HCT116 (cell line): ENCODE data around the gene TMEM258. TPM values are rescaled to one million over a fixed set of nuclear protein-coding genes. Genes with fewer than 3 reads are reported as not detected.
A peak's percentile ranks its signal among the peaks of the same experiment; 100 is the strongest.

Experiments
- ATAC-seq: fragments of 200-7000 bp; cut with Tn5 transposase; 2 replicates; pipeline ENCODE4 v1.9.1; 2020; ENCODE audit warnings: mild to moderate bottlenecking, moderate library complexity
- BruUV-seq: library from RNA; stranded (reverse); fragments of 400-500 nt; replicated peaks from 2 replicates; lab custom pipeline; 2021; lab: Mats Ljungman, UMichigan
- CTCF ChIA-PET: fragments of 300-600 bp; sonication (Branson Sonifier 250); formaldehyde crosslinking; loops from one replicate; lab custom pipeline; 2021; ENCODE audit warnings: antibody characterized with exemption; lab: Charles Lee
- POLR2A ChIA-PET: fragments of 300-600, 350-600 bp; sonication (Branson Sonifier 250); formaldehyde crosslinking; loops from one replicate; lab custom pipeline; 2021; ENCODE audit warnings: antibody characterized with exemption; lab: Charles Lee
- RAD21 ChIA-PET, 2 experiments: fragments of 300-600 bp; sonication (Branson Sonifier 250); formaldehyde crosslinking; loops; one replicate each; lab custom pipeline; 2023; ENCODE audit warnings: low total read pairs in 2 of 2; ENCODE audit not compliant: uncharacterized antibody in 2 of 2, unreplicated experiment in 2 of 2, low non-redundant PET in 1 of 2; lab: Charles Lee
- DNase-seq: peaks from one replicate; pipeline ENCODE4 v3.0.0-alpha.2; 2010; ENCODE audit warnings: low read depth, low spot score
- H2AFZ ChIP-seq: fragments of 200-600 bp; shearing (Covaris generic), sonication (generic); 2 replicates; pipeline ENCODE4 v1.6.1; 2017; ENCODE audit warnings: low read depth, mixed run types, mixed read lengths, antibody characterized with exemption, low read length; ENCODE audit not compliant: poor library complexity, severe bottlenecking
- H3K27ac ChIP-seq: 2 replicates; pipeline ENCODE4 v1.5.1; 2012; ENCODE audit warnings: low read depth, low read length
- H3K27me3 ChIP-seq: fragments of 200-600 bp; sonication (generic); 2 replicates; pipeline ENCODE4 v1.6.1; 2016; ENCODE audit warnings: mixed run types, low read length, mixed read lengths; ENCODE audit not compliant: insufficient read depth
- H3K36me3 ChIP-seq, 2 experiments: fragments of 200-500 bp in 1 of 2; fragments of 200-600 bp in 1 of 2; sonication (Bioruptor generic) in 1 of 2; sonication (generic) in 1 of 2; 2 replicates each; pipeline versions ENCODE4 v1.5.1 to v1.6.1; 2014 to 2016; ENCODE audit warnings: low read length in 2 of 2, inconsistent platforms in 1 of 2, mixed read lengths in 1 of 2, mixed run types in 1 of 2; ENCODE audit not compliant: insufficient read depth in 2 of 2, control insufficient read depth in 1 of 2
- H3K4me1 ChIP-seq, 2 experiments: fragments of 200-600 bp in 1 of 2; sonication (generic) in 1 of 2; 2 replicates each; pipeline versions ENCODE4 v1.5.1 to v1.6.1; 2012 to 2017; ENCODE audit warnings: low read length in 2 of 2, inconsistent platforms in 1 of 2, mild to moderate bottlenecking in 1 of 2, mixed read lengths in 1 of 2, mixed run types in 1 of 2, moderate library complexity in 1 of 2; ENCODE audit not compliant: insufficient read depth in 2 of 2, control insufficient read depth in 1 of 2
- H3K4me2 ChIP-seq: fragments of 200-600 bp; sonication (generic); 2 replicates; pipeline ENCODE4 v1.6.1; 2017; ENCODE audit warnings: mixed run types, low read length, mixed read lengths
- H3K4me3 ChIP-seq, 2 experiments: fragments of 200-600 bp in 1 of 2; sonication (generic) in 1 of 2; replicated peaks in 1 of 2; 2 replicates each; pipeline ENCODE4 v1.5.1; 2011 to 2016; ENCODE audit warnings: low read length in 2 of 2, control low read depth in 1 of 2, low read depth in 1 of 2, mild to moderate bottlenecking in 1 of 2, mixed read lengths in 1 of 2, mixed run types in 1 of 2
- H3K79me2 ChIP-seq: fragments of 200-600 bp; sonication (generic); 2 replicates; pipeline ENCODE4 v1.6.1; 2017; ENCODE audit warnings: mild to moderate bottlenecking, mixed run types, low read length, moderate library complexity, mixed read lengths; ENCODE audit not compliant: insufficient read depth
- H3K9ac ChIP-seq: fragments of 200-600 bp; sonication (generic); 2 replicates; pipeline ENCODE4 v1.6.1; 2016; ENCODE audit warnings: low read length, mixed read lengths
- H3K9me2 ChIP-seq: fragments of 200-600 bp; sonication (generic), shearing (Covaris generic); 2 replicates; pipeline ENCODE4 v1.6.1; 2017; ENCODE audit warnings: mixed run types, mild to moderate bottlenecking, moderate library complexity; ENCODE audit not compliant: insufficient read depth
- H3K9me3 ChIP-seq, 2 experiments: fragments of 200-500 bp in 1 of 2; fragments of 200-600 bp in 1 of 2; sonication (Bioruptor generic) in 1 of 2; sonication (generic) in 1 of 2; 2 replicates each; pipeline ENCODE4 v1.6.1; 2014 to 2017; ENCODE audit warnings: low read length in 2 of 2, mixed read lengths in 2 of 2, inconsistent platforms in 1 of 2, low read depth in 1 of 2, mild to moderate bottlenecking in 1 of 2, mixed run types in 1 of 2, moderate library complexity in 1 of 2; ENCODE audit not compliant: control insufficient read depth in 1 of 2, insufficient read depth in 1 of 2
- H4K20me1 ChIP-seq: fragments of 200-600 bp; sonication (generic), shearing (Covaris generic); 2 replicates; pipeline ENCODE4 v1.6.1; 2017; ENCODE audit warnings: mixed run types, mild to moderate bottlenecking, moderate library complexity; ENCODE audit not compliant: insufficient read depth
- EGR1 ChIP-seq: IDR thresholded peaks from 2 replicates; pipeline ENCODE4 v1.6.1; 2012; ENCODE audit warnings: low read depth
- ELF1 ChIP-seq: IDR thresholded peaks from 2 replicates; pipeline ENCODE4 v1.6.1; 2012; ENCODE audit warnings: low read depth, borderline replicate concordance
- EZH2phosphoT487 ChIP-seq: fragments of 200-600 bp; IDR thresholded peaks from 2 replicates; pipeline ENCODE4 v1.6.1; 2018; ENCODE audit warnings: antibody characterized with exemption, borderline replicate concordance
- FOSL1 ChIP-seq: IDR thresholded peaks from 2 replicates; pipeline ENCODE4 v1.6.1; 2012; ENCODE audit warnings: low read depth
- POLR2A ChIP-seq: IDR thresholded peaks from 2 replicates; pipeline ENCODE4 v1.7.0; 2011; ENCODE audit warnings: borderline replicate concordance; ENCODE audit not compliant: insufficient read depth, insufficient read length; ENCODE audit errors: extremely low read depth
- POLR2AphosphoS5 ChIP-seq: IDR thresholded peaks from 2 replicates; pipeline ENCODE4 v1.6.1; 2011; ENCODE audit warnings: mild to moderate bottlenecking, low read depth, low read length, moderate library complexity
- TCF7L2 ChIP-seq: IDR thresholded peaks from 2 replicates; pipeline ENCODE4 v1.7.0; 2011; ENCODE audit warnings: borderline replicate concordance, inconsistent platforms; ENCODE audit not compliant: insufficient read depth, insufficient read length; ENCODE audit errors: extremely low read depth
- YY1 ChIP-seq: IDR thresholded peaks from 2 replicates; pipeline ENCODE4 v1.6.1; 2011; ENCODE audit warnings: low read length, low read depth, moderate library complexity, mild to moderate bottlenecking; ENCODE audit not compliant: insufficient replicate concordance; ENCODE audit errors: extremely low read depth
- ZFX ChIP-seq: fragments of 450-650 bp; IDR thresholded peaks from 2 replicates; pipeline ENCODE4 v1.6.1; 2017
- intact Hi-C: fragments of 100-400 bp; cut with micrococcal nuclease; formaldehyde crosslinking; loops from 2 replicates; pipeline ENCODE4 v1.10.0; 2022
- total RNA-seq: library from RNA; stranded (reverse); gene quantifications from one replicate; pipeline ENCODE4 v1.2.1, GENCODE V29; 2021; ENCODE audit not compliant: unreplicated experiment
- TF ChIP-seq, protein P1 (sequence below): IDR thresholded peaks from 2 replicates; pipeline ENCODE4 v1.6.1; 2012
- TF ChIP-seq, protein P2 (sequence below): IDR thresholded peaks from 2 replicates; pipeline ENCODE4 v1.6.1; 2011; ENCODE audit warnings: mild to moderate bottlenecking, low read length, moderate library complexity; ENCODE audit not compliant: insufficient replicate concordance; ENCODE audit errors: extremely low read depth
- TF ChIP-seq, protein P3 (sequence below), 3 experiments: fragments of 200-600 bp in 1 of 3; sonication (generic) in 1 of 3; IDR thresholded peaks in 2 of 3; conservative IDR thresholded peaks in 1 of 3; 2 replicates each; pipeline ENCODE4 v1.5.1; 2012 to 2017; ENCODE audit warnings: low read depth in 2 of 3, low read length in 2 of 3, antibody characterized with exemption in 1 of 3, borderline replicate concordance in 1 of 3, control low read depth in 1 of 3, mild to moderate bottlenecking in 1 of 3, mixed read lengths in 1 of 3, mixed run types in 1 of 3, moderate library complexity in 1 of 3; ENCODE audit not compliant: insufficient read depth in 1 of 3

Gene TMEM258
- total RNA-seq, 1 experiment from 2014 or later = 160 TPM

DNA sequence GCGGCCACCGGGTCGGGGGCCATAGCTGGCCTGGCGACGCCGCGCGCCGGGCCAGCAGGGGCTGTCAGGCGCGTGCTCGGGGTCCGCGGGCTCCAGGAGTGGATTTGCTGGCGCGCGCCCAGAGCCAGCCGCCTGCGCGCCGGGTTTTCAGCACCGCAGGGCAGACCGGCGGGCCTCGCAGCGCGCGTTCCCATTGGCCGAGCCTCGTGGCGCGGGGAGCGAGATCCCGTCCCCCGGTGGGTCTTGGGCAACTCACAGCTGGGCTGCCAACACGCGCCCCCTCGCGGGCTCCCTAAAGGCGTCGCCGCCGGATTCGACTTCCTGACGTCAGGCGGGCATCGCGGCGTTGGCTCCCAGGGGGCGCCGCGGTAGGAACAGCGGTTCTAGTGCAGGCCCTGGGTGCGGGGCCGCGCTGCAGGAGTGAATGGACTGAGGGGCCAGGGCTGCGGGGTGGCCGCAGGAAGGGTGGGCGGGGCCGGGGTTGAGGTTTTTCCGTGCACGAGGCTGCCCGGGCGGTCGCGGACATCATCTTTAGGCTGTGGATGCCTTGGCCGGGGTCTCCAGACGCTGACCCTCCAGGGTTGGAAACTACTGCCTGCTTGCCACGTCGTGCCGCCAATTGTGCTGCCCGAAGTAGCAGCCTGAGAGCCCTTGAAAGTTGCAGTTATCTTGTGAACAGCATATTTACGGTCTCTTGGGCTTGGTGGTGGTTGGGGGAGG, 24.5 kb upstream of the TMEM258 start, which contains the start of gene FADS1:
Gene FADS1, minus strand, starts transcription at position 268 of the 720 bp plus-strand sequence. Its CDS starts 74 bp downstream, at position 194.
- peak within 1 kb of the TSS; percentile 96 for H3K27ac ChIP-seq
- peak within 1 kb of the TSS; percentile 98 for H3K9ac ChIP-seq
- ATAC-seq (peak; percentile 57), DNase-seq (peak; percentile 91)
- ChIA-PET CTCF (interaction anchor here (0.7 to 4.0 kb wide), 4 partner anchors 20 to 265 kb away, joined by 3 to 22 read pairs (median 4); no protein-coding TSS in a partner anchor), POLR2A (interaction anchor here (0.6 to 3.5 kb wide), 2 partner anchors 11 to 229 kb away, joined by 3 to 15 read pairs; no protein-coding TSS in a partner anchor), RAD21 (no interaction called here)
- peaks cover 9% of the 10 kb centered on the region for H3K79me2 ChIP-seq
- H4K20me1 ChIP-seq = no peaks in the 10 kb centered on the region
- peak within 1 kb of the TSS; percentile 80 for H3K4me2 ChIP-seq
- no peak within 1 kb of the TSS for H2AFZ ChIP-seq
- H3K9me3 ChIP-seq = no peaks in the 10 kb centered on the region
- BruUV-seq = no TSS peak
- H3K27me3 ChIP-seq = no peaks in the 10 kb centered on the region
- H3K4me3 ChIP-seq = peak within 1 kb of the TSS; percentile 85 to 89
- no peaks in the 10 kb centered on the region for H3K9me2 ChIP-seq
- TF ChIP-seq, protein P1, sequence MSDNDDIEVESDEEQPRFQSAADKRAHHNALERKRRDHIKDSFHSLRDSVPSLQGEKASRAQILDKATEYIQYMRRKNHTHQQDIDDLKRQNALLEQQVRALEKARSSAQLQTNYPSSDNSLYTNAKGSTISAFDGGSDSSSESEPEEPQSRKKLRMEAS = no peak
- TF ChIP-seq EZH2phosphoT487 (no peak), YY1 (peak; percentile 18), POLR2AphosphoS5 (peak; percentile 80), ELF1 (no peak), ZFX (peak; percentile 35; the same call in 1 of the 2 replicates), EGR1 (no peak), TCF7L2 (peak; percentile 39), FOSL1 (no peak), POLR2A (peak; percentile 68)
- TF ChIP-seq, protein P2, sequence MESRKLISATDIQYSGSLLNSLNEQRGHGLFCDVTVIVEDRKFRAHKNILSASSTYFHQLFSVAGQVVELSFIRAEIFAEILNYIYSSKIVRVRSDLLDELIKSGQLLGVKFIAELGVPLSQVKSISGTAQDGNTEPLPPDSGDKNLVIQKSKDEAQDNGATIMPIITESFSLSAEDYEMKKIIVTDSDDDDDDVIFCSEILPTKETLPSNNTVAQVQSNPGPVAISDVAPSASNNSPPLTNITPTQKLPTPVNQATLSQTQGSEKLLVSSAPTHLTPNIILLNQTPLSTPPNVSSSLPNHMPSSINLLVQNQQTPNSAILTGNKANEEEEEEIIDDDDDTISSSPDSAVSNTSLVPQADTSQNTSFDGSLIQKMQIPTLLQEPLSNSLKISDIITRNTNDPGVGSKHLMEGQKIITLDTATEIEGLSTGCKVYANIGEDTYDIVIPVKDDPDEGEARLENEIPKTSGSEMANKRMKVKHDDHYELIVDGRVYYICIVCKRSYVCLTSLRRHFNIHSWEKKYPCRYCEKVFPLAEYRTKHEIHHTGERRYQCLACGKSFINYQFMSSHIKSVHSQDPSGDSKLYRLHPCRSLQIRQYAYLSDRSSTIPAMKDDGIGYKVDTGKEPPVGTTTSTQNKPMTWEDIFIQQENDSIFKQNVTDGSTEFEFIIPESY = peak; percentile 68
- TF ChIP-seq, protein P3, sequence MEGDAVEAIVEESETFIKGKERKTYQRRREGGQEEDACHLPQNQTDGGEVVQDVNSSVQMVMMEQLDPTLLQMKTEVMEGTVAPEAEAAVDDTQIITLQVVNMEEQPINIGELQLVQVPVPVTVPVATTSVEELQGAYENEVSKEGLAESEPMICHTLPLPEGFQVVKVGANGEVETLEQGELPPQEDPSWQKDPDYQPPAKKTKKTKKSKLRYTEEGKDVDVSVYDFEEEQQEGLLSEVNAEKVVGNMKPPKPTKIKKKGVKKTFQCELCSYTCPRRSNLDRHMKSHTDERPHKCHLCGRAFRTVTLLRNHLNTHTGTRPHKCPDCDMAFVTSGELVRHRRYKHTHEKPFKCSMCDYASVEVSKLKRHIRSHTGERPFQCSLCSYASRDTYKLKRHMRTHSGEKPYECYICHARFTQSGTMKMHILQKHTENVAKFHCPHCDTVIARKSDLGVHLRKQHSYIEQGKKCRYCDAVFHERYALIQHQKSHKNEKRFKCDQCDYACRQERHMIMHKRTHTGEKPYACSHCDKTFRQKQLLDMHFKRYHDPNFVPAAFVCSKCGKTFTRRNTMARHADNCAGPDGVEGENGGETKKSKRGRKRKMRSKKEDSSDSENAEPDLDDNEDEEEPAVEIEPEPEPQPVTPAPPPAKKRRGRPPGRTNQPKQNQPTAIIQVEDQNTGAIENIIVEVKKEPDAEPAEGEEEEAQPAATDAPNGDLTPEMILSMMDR (IDR thresholded peaks at IDR 0.05 in 2 of 3, conservative IDR thresholded peaks at IDR 0.05 in 1 of 3; ENCODE audit: borderline replicate concordance in 1 of 3, insufficient read depth in 1 of 3, low read depth in 2 of 3, low read length in 2 of 3) = peak in 2 of 3 experiments; percentile 41 to 64; a peak in 3 of 6 replicates
- intact Hi-C loops = no loop called here
- H3K4me1 ChIP-seq = peaks cover 32 to 57% of the 10 kb centered on the region in 2 experiments
- H3K36me3 ChIP-seq = peaks cover 0 to 6% of the 10 kb centered on the region in 2 experiments; a peak in 2 of 4 replicates
